BLaER1 treated with 17β-estradiol and CSF1 and Interleukin-3, amounts not matched to agents 10 nM and 100 nM (cell line): ENCODE data around the gene RETREG1.

ENCODE experiments used
- H3K27ac ChIP-seq, 11 experiments: shearing (Covaris generic); formaldehyde crosslinking; 2 replicates each; pipeline ENCODE4 v1.8.1; 2022
- H3K27me3 ChIP-seq, 11 experiments: shearing (Covaris generic); formaldehyde crosslinking; 2 replicates each; pipeline ENCODE4 v1.8.1; 2022
- H3K36me3 ChIP-seq, 11 experiments: shearing (Covaris generic); formaldehyde crosslinking; 2 replicates each; pipeline ENCODE4 v1.8.1; 2022
- H3K4me1 ChIP-seq, 10 experiments: shearing (Covaris generic); formaldehyde crosslinking; 2 replicates each; pipeline ENCODE4 v1.8.1; 2022
- H3K4me2 ChIP-seq, 11 experiments: shearing (Covaris generic); formaldehyde crosslinking; 2 replicates each; pipeline ENCODE4 v1.8.1; 2022
- H3K4me3 ChIP-seq, 10 experiments: shearing (Covaris generic); formaldehyde crosslinking; 2 replicates each; pipeline ENCODE4 v1.8.1; 2022
- H3K9ac ChIP-seq, 11 experiments: shearing (Covaris generic); formaldehyde crosslinking; 2 replicates each; pipeline ENCODE4 v1.8.1; 2022
- H3K9me3 ChIP-seq, 11 experiments: shearing (Covaris generic); formaldehyde crosslinking; replicated peaks in 1 of 11; 2 replicates each; pipeline ENCODE4 v1.8.1; 2022
- H4K20me1 ChIP-seq, 11 experiments: shearing (Covaris generic); formaldehyde crosslinking; 2 replicates each; pipeline ENCODE4 v1.8.1; 2022
- Cebpa-rat ChIP-seq, 11 experiments: shearing (Covaris generic); IDR thresholded peaks; 2 replicates each; pipeline ENCODE4 v1.8.1; 2022

RETREG1 gene

DNA sequence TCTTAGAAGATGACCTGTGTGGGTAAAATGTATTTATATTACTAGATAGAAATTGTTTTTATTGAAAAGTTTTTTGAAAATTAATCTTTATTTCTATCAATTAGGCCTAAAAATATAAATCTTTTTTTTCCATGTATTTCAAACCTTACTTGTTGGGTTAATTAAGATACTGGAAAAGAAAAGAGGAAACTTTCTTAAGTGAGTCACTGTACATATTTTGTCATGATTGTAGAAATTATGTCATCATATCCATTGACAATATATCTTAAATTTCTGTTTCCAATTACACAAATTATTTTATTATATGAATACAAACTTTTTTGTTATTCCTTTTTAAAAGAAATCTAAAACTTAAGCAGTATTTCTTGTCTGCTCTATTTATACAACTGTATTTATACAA lies 53.1 kb downstream of the RETREG1 start:
- Histone ChIP-seq H3K4me2 (no peak overlapping the region), H3K9me3 (peaks cover 0 to 24% (median 0%) of the 10 kb centered on the region in 11 experiments; a peak in 5 of 22 replicates), H3K27ac (no peak overlapping the region), H4K20me1 (no peaks in the 10 kb centered on the region), H3K4me1 (peaks cover 0 to 5% (median 0%) of the 10 kb centered on the region in 10 experiments; a peak in 2 of 20 replicates), H3K36me3 (peaks cover 3 to 68% (median 22%) of the 10 kb centered on the region in 11 experiments; a peak in 16 of 22 replicates), H3K4me3 (no peak overlapping the region), H3K27me3 (no peaks in the 10 kb centered on the region), H3K9ac (no peak overlapping the region)
- TF ChIP-seq Cebpa-rat (IDR thresholded peaks at IDR 0.05) = no peak

- Histone ChIP-seq H3K9me3 (peaks cover 0 to 19% (median 4%) of the 10 kb centered on the region in 11 experiments; a peak in 6 of 22 replicates), H3K4me2 (no peak overlapping the region), H3K27ac (no peak overlapping the region), H3K27me3 (no peaks in the 10 kb centered on the region), H4K20me1 (no peaks in the 10 kb centered on the region), H3K4me1 (peaks cover 0 to 26% (median 7%) of the 10 kb centered on the region in 10 experiments; a peak in 12 of 20 replicates), H3K9ac (no peak overlapping the region), H3K4me3 (no peak overlapping the region), H3K36me3 (peaks cover 0 to 60% (median 19%) of the 10 kb centered on the region in 11 experiments; a peak in 14 of 22 replicates)
- no peak for TF ChIP-seq Cebpa-rat (IDR thresholded peaks at IDR 0.05)
Measured at GRCh38 chr5:16561660-16562059, 55.1 kb downstream of the RETREG1 start.

DNA sequence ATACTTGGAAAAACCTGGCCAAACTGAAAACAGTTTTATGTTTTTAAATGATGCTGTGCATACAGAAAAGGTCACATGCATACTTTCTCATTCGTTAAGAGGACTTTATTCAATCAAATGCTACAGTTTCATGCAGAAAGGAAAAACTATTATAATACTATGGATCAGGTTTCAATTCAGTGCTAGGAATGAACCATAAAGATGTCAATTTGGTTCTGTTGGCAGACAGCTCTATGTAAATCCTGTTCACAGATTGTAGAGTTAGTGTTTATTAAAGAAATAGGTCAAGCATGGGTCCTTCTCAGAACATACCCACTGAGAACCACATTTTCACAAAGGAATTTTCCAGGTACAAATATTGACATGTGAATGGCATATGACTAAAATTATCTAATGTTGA lies 57.1 kb downstream of the RETREG1 start:
- peaks cover 0 to 42% (median 11%) of the 10 kb centered on the region in 11 experiments; a peak in 14 of 22 replicates for H3K36me3 ChIP-seq
- H4K20me1 ChIP-seq = no peaks in the 10 kb centered on the region
- H3K27me3 ChIP-seq = no peaks in the 10 kb centered on the region
- no peak overlapping the region for H3K4me2 ChIP-seq
- TF ChIP-seq Cebpa-rat (IDR thresholded peaks at IDR 0.05) = no peak
- no peak overlapping the region for H3K4me3 ChIP-seq
- no peak overlapping the region for H3K27ac ChIP-seq
- peaks cover 0 to 21% (median 7%) of the 10 kb centered on the region in 11 experiments; a peak in 6 of 22 replicates for H3K9me3 ChIP-seq
- peaks cover 0 to 41% (median 19%) of the 10 kb centered on the region in 10 experiments; a peak in 15 of 20 replicates for H3K4me1 ChIP-seq
- H3K9ac ChIP-seq = no peak overlapping the region

DNA sequence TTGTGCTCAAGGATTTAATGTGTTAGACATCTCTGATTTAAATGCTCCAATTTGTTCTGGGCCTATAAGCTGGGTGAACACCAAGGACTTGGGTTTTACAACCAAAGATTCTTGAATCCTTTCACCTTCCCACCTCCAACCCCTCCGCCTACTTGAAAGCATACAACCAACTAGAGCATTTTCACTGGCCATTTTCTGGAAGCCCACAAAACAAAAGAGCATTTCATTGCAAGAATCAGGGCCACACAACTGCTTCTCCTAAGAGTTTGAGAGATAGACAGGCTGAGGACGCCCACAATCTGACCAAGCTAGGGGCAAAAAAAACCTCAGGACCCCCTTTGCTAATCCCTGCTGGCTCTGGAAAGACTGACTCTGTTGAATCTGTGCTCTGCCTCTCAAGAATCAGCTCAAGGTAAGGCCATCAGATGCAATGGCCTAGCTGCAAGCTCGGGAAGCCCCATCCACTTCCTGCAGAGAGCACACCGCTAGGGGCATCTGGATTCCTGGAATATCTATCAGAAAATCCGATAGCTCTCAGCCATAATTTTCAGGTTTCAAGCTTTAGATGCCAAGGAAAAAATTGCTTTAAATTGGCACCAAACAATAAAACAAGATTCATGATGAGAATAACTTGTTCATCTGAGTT lies 57.7 kb downstream of the RETREG1 start:
- peaks cover 0 to 38% (median 11%) of the 10 kb centered on the region in 11 experiments; a peak in 14 of 22 replicates for H3K36me3 ChIP-seq
- no peaks in the 10 kb centered on the region for H3K27me3 ChIP-seq
- H3K9me3 ChIP-seq = peaks cover 0 to 21% (median 7%) of the 10 kb centered on the region in 11 experiments; a peak in 6 of 22 replicates
- no peak overlapping the region for H3K4me3 ChIP-seq
- H3K4me2 ChIP-seq = no peak overlapping the region
- H3K27ac ChIP-seq = 0 out of 22 replicates have a peak overlapping the region, but pooled peaks of 1 of the 11 experiments have one; percentile 9
- H3K4me1 ChIP-seq = peaks cover 0 to 46% (median 21%) of the 10 kb centered on the region in 10 experiments; a peak in 15 of 20 replicates
- no peak overlapping the region for H3K9ac ChIP-seq
- no peaks in the 10 kb centered on the region for H4K20me1 ChIP-seq
- TF ChIP-seq Cebpa-rat (IDR thresholded peaks at IDR 0.05) = no peak

- H3K36me3 ChIP-seq = peaks cover 0 to 33% (median 11%) of the 10 kb centered on the region in 11 experiments; a peak in 13 of 22 replicates
- H3K27me3 ChIP-seq = no peaks in the 10 kb centered on the region
- H3K4me2 ChIP-seq = peak overlapping the region in 2 of 11 experiments; percentile 41 to 52; a peak in 2 of 22 replicates
- TF ChIP-seq Cebpa-rat (IDR thresholded peaks at IDR 0.05) = peak in 4 of 11 experiments; percentile 28 to 68 (median 44); a peak in 4 of 22 replicates
- no peaks in the 10 kb centered on the region for H4K20me1 ChIP-seq
- no peak overlapping the region for H3K4me3 ChIP-seq
- H3K9me3 ChIP-seq = peaks cover 0 to 21% (median 7%) of the 10 kb centered on the region in 11 experiments; a peak in 6 of 22 replicates
- H3K4me1 ChIP-seq = peaks cover 0 to 59% (median 24%) of the 10 kb centered on the region in 10 experiments; a peak in 15 of 20 replicates
- peak overlapping the region in 5 of 11 experiments; percentile 6 to 77 (median 74); a peak in 5 of 22 replicates for H3K27ac ChIP-seq
- H3K9ac ChIP-seq = no peak overlapping the region
Measured at GRCh38 chr5:16557477-16557876, 59.3 kb downstream of the RETREG1 start.

DNA sequence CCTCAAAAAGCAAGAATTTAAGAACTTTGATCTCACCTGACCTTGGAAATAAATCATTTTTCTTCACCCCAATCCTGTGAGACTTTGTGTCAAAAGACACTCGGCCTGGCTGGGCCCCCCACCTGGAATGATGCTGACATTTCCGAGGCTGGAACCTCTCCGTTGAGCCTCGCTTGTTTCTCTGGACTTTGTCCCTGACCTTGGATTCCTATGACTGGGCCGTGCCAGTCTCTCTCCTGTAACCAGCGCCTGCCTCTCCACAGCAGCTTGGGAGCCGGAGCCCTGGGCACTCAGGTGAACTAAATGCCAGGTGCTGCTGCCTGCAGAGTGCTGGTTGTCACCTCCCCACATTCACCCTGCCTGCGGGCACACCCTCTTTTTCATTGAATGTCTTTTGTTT lies 62.7 kb downstream of the RETREG1 start:
- Histone ChIP-seq H3K36me3 (peaks cover 0 to 22% (median 0%) of the 10 kb centered on the region in 11 experiments; a peak in 5 of 22 replicates), H3K4me2 (peak overlapping the region in 1 of 11 experiments; percentile 22; a peak in 2 of 22 replicates), H3K4me1 (peaks cover 0 to 60% (median 26%) of the 10 kb centered on the region in 10 experiments; a peak in 15 of 20 replicates), H4K20me1 (no peaks in the 10 kb centered on the region), H3K27me3 (no peaks in the 10 kb centered on the region), H3K4me3 (no peak overlapping the region), H3K9ac (no peak overlapping the region), H3K9me3 (peaks cover 0 to 19% (median 0%) of the 10 kb centered on the region in 11 experiments; a peak in 4 of 22 replicates), H3K27ac (peak overlapping the region in 6 of 11 experiments; percentile 14 to 77 (median 70); a peak in 8 of 22 replicates)
- TF ChIP-seq Cebpa-rat (IDR thresholded peaks at IDR 0.05) = no peak

DNA sequence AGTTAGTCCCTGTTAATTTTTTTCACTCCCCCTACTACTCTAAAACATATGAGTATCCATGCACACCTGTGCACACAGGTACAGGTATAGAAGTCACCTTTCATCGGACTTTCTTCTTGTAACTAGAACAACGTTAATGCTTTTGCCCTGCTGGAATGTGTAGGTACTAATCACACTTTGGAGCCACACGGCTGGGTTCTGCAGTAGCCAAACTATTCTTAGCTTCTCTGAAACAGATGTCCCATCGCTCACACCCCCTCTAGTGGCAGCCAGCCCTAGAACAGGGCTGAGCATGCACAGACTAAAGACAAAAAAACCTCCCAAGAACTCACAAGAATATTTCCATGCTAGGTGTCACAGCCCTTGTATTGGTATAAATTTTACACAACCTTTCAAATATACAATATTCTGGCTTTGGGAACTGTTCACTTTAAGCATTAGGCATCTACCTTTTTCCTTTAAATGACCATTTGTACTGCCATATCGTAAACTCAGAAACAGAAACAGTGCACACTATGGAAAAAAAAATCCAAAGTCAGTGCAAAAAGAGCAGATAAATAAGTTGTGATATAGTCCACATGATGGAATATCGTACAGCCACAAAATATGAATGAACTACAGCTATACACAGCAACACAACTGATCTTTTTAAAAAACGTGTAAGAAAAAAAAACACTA lies 64.0 kb downstream of the RETREG1 start:
- H3K4me2 ChIP-seq = peak overlapping the region in 2 of 11 experiments; percentile 22 to 37; a peak in 2 of 22 replicates
- peaks cover 0 to 19% (median 0%) of the 10 kb centered on the region in 11 experiments; a peak in 4 of 22 replicates for H3K9me3 ChIP-seq
- peaks cover 0 to 48% (median 23%) of the 10 kb centered on the region in 10 experiments; a peak in 15 of 20 replicates for H3K4me1 ChIP-seq
- peaks cover 0 to 22% (median 0%) of the 10 kb centered on the region in 11 experiments; a peak in 5 of 22 replicates for H3K36me3 ChIP-seq
- no peak overlapping the region for H3K4me3 ChIP-seq
- no peaks in the 10 kb centered on the region for H3K27me3 ChIP-seq
- peak overlapping the region in 1 of 11 experiments; percentile 20; a peak in 1 of 22 replicates for H3K27ac ChIP-seq
- H4K20me1 ChIP-seq = no peaks in the 10 kb centered on the region
- TF ChIP-seq Cebpa-rat (IDR thresholded peaks at IDR 0.05) = no peak
- H3K9ac ChIP-seq = no peak overlapping the region

GRCh38 chr5:16551628-16552027 lies 65.2 kb downstream of the RETREG1 start:
- H3K9me3 ChIP-seq = peaks cover 0 to 16% (median 0%) of the 10 kb centered on the region in 11 experiments; a peak in 4 of 22 replicates
- no peak for TF ChIP-seq Cebpa-rat (IDR thresholded peaks at IDR 0.05)

More at GRCh38 chr5:16551628-16552027, 65.2 kb downstream of the RETREG1 start:
- no peak overlapping the region for H3K4me2 ChIP-seq
- no peaks in the 10 kb centered on the region for H3K27me3 ChIP-seq
- H4K20me1 ChIP-seq = no peaks in the 10 kb centered on the region
- peaks cover 0 to 37% (median 20%) of the 10 kb centered on the region in 10 experiments; a peak in 15 of 20 replicates for H3K4me1 ChIP-seq
- no peak overlapping the region for H3K4me3 ChIP-seq
- H3K36me3 ChIP-seq = peaks cover 0 to 14% (median 0%) of the 10 kb centered on the region in 11 experiments; a peak in 5 of 22 replicates
- H3K9ac ChIP-seq = no peak overlapping the region
- H3K27ac ChIP-seq = no peak overlapping the region
